Duodenal mucosa (tissue), 2 donors: Measurements from ENCODE around the gene DUSP6.
A peak's percentile ranks its signal among the peaks of the same experiment; 100 is the strongest.

Experiments
- H3K27ac ChIP-seq: one replicate; pipeline ENCODE4 v1.7.0; 2013; ENCODE audit warnings: low read depth, low read length
- H3K27me3 ChIP-seq, 2 donors: one replicate each; pipeline ENCODE4 v1.7.0; 2013; ENCODE audit warnings: low read length in 2 of 2, control low read depth in 1 of 2; ENCODE audit not compliant: insufficient read depth in 2 of 2, control insufficient read depth in 1 of 2
- H3K36me3 ChIP-seq, 2 donors: one replicate each; pipeline ENCODE4 v1.7.0; 2013; ENCODE audit warnings: low read length in 2 of 2, control low read depth in 1 of 2; ENCODE audit not compliant: insufficient read depth in 2 of 2, control insufficient read depth in 1 of 2
- H3K4me1 ChIP-seq, 2 donors: one replicate each; pipeline ENCODE4 v1.7.0; 2013; ENCODE audit warnings: low read length in 2 of 2, control low read depth in 1 of 2; ENCODE audit not compliant: insufficient read depth in 2 of 2, control insufficient read depth in 1 of 2
- H3K4me3 ChIP-seq, 2 donors: one replicate each; pipeline ENCODE4 v1.7.0; 2013; ENCODE audit warnings: low read length in 2 of 2, low read depth in 1 of 2
- H3K9ac ChIP-seq, 2 donors: one replicate each; pipeline ENCODE4 v1.7.0; 2013; ENCODE audit warnings: low read length in 2 of 2, low read depth in 1 of 2
- H3K9me3 ChIP-seq, 2 donors: one replicate each; pipeline ENCODE4 v1.7.0; 2013; ENCODE audit warnings: low read length in 2 of 2, control low read depth in 1 of 2; ENCODE audit not compliant: control insufficient read depth in 1 of 2

DUSP6 gene

GRCh38 chr12:89373763-89374572, 21.7 kb upstream of the DUSP6 start:
- H3K9me3 ChIP-seq = no peaks in the 10 kb centered on the region
- H3K27ac ChIP-seq = peak overlapping the region; percentile 2
- peaks cover 34 to 49% of the 10 kb centered on the region in 2 donors for H3K4me1 ChIP-seq
- no peaks in the 10 kb centered on the region for H3K36me3 ChIP-seq
- no peak overlapping the region for H3K4me3 ChIP-seq
- H3K27me3 ChIP-seq = no peaks in the 10 kb centered on the region
- no peak overlapping the region for H3K9ac ChIP-seq

GRCh38 chr12:89372584-89373370, 20.5 kb upstream of the DUSP6 start:
- no peak overlapping the region for H3K9ac ChIP-seq
- H3K9me3 ChIP-seq = no peaks in the 10 kb centered on the region
- peaks cover 28 to 54% of the 10 kb centered on the region in 2 donors for H3K4me1 ChIP-seq
- no peaks in the 10 kb centered on the region for H3K27me3 ChIP-seq
- H3K4me3 ChIP-seq = no peak overlapping the region
- H3K27ac ChIP-seq = no peak overlapping the region
- H3K36me3 ChIP-seq = no peaks in the 10 kb centered on the region

- Histone ChIP-seq H3K9ac (no peak overlapping the region), H3K36me3 (no peaks in the 10 kb centered on the region), H3K27ac (no peak overlapping the region), H3K4me1 (peaks cover 16 to 41% of the 10 kb centered on the region in 2 donors), H3K27me3 (no peaks in the 10 kb centered on the region), H3K9me3 (no peaks in the 10 kb centered on the region), H3K4me3 (no peak overlapping the region)
Measured at GRCh38 chr12:89370850-89371249, 18.5 kb upstream of the DUSP6 start.

- no peaks in the 10 kb centered on the region for H3K36me3 ChIP-seq
- peaks cover 12 to 39% of the 10 kb centered on the region in 2 donors for H3K4me1 ChIP-seq
- no peaks in the 10 kb centered on the region for H3K27me3 ChIP-seq
- no peaks in the 10 kb centered on the region for H3K9me3 ChIP-seq
- no peak overlapping the region for H3K4me3 ChIP-seq
- H3K9ac ChIP-seq = no peak overlapping the region
- H3K27ac ChIP-seq = no peak overlapping the region
Measured at GRCh38 chr12:89370421-89370831, 18.1 kb upstream of the DUSP6 start.

GRCh38 chr12:89369166-89369565, 16.9 kb upstream of the DUSP6 start:
- Histone ChIP-seq H3K9me3 (no peaks in the 10 kb centered on the region), H3K4me1 (peaks cover 12 to 36% of the 10 kb centered on the region in 2 donors), H3K27ac (no peak overlapping the region)

GRCh38 chr12:89368391-89368790, 16.1 kb upstream of the DUSP6 start:
- Histone ChIP-seq H3K9me3 (no peaks in the 10 kb centered on the region), H3K4me1 (peaks cover 12 to 32% of the 10 kb centered on the region in 2 donors), H3K27me3 (no peaks in the 10 kb centered on the region), H3K9ac (no peak overlapping the region), H3K4me3 (no peak overlapping the region), H3K27ac (no peak overlapping the region), H3K36me3 (no peaks in the 10 kb centered on the region)

More at GRCh38 chr12:89369166-89369565, 16.9 kb upstream of the DUSP6 start:
- no peaks in the 10 kb centered on the region for H3K27me3 ChIP-seq
- no peaks in the 10 kb centered on the region for H3K36me3 ChIP-seq
- no peak overlapping the region for H3K4me3 ChIP-seq
- no peak overlapping the region for H3K9ac ChIP-seq

- no peaks in the 10 kb centered on the region for H3K27me3 ChIP-seq
- no peak overlapping the region for H3K27ac ChIP-seq
- H3K4me1 ChIP-seq = peaks cover 3 to 20% of the 10 kb centered on the region in 2 donors
- H3K4me3 ChIP-seq = no peak overlapping the region
- no peak overlapping the region for H3K9ac ChIP-seq
- H3K9me3 ChIP-seq = no peaks in the 10 kb centered on the region
- H3K36me3 ChIP-seq = peaks cover 0 to 3% of the 10 kb centered on the region in 2 donors
Measured at GRCh38 chr12:89366676-89367364, 14.5 kb upstream of the DUSP6 start.

GRCh38 chr12:89364631-89365030, 12.3 kb upstream of the DUSP6 start:
- Histone ChIP-seq H3K36me3 (peaks cover 0 to 3% of the 10 kb centered on the region in 2 donors), H3K9me3 (no peaks in the 10 kb centered on the region), H3K4me3 (no peak overlapping the region), H3K9ac (no peak overlapping the region), H3K4me1 (peaks cover 0 to 10% of the 10 kb centered on the region in 2 donors), H3K27me3 (no peaks in the 10 kb centered on the region), H3K27ac (no peak overlapping the region)

GRCh38 chr12:89364058-89364457, 11.8 kb upstream of the DUSP6 start:
- Histone ChIP-seq H3K4me3 (no peak overlapping the region), H3K27ac (no peak overlapping the region), H3K9me3 (no peaks in the 10 kb centered on the region), H3K9ac (no peak overlapping the region), H3K36me3 (peaks cover 0 to 3% of the 10 kb centered on the region in 2 donors), H3K27me3 (no peaks in the 10 kb centered on the region), H3K4me1 (peaks cover 0 to 10% of the 10 kb centered on the region in 2 donors)

- no peak overlapping the region for H3K27ac ChIP-seq
Measured at GRCh38 chr12:89363582-89363981, 11.3 kb upstream of the DUSP6 start.

More at GRCh38 chr12:89363582-89363981, 11.3 kb upstream of the DUSP6 start:
- H3K27me3 ChIP-seq = no peaks in the 10 kb centered on the region
- H3K4me3 ChIP-seq = no peak overlapping the region
- peaks cover 0 to 3% of the 10 kb centered on the region in 2 donors for H3K36me3 ChIP-seq
- peaks cover 0 to 5% of the 10 kb centered on the region in 2 donors for H3K4me1 ChIP-seq
- H3K9me3 ChIP-seq = no peaks in the 10 kb centered on the region
- H3K9ac ChIP-seq = no peak overlapping the region
